H1 (cell line): ENCODE measurements around the gene MSANTD2.

Experiments
- CBX5 ChIP-seq: fragments of 300-800, 300-1000 bp; sonication (generic); IDR thresholded peaks from 2 replicates; pipeline ENCODE4 v1.7.1; 2016; ENCODE audit warnings: antibody characterized with exemption, low read length, low read depth
- EGR1 ChIP-seq: IDR thresholded peaks from 2 replicates; pipeline ENCODE4 v1.6.1; 2011; ENCODE audit warnings: low read depth, low read length, borderline replicate concordance
- FOSL1 ChIP-seq: IDR thresholded peaks from 2 replicates; pipeline ENCODE4 v1.6.1; 2011; ENCODE audit warnings: mild to moderate bottlenecking, low read depth, low read length, moderate library complexity; ENCODE audit not compliant: insufficient read depth
- KDM5A ChIP-seq: fragments of 200-600 bp; IDR thresholded peaks from 2 replicates; pipeline ENCODE4 v1.7.1; 2012; ENCODE audit warnings: mild to moderate bottlenecking, low read length, inconsistent platforms, mixed read lengths
- POLR2A ChIP-seq, 2 experiments: IDR thresholded peaks; 1 replicate in 1 of 2; 2 replicates in 1 of 2; pipeline ENCODE4 v1.6.1; 2011; ENCODE audit warnings: low read depth in 2 of 2, low read length in 2 of 2, mild to moderate bottlenecking in 2 of 2; ENCODE audit errors: control extremely low read depth in 1 of 2
- TAF1 ChIP-seq: IDR thresholded peaks from 2 replicates; pipeline ENCODE4 v1.6.1; 2011; ENCODE audit warnings: mild to moderate bottlenecking, low read depth, low read length
- TF ChIP-seq, protein P1 (sequence below): IDR thresholded peaks from 2 replicates; pipeline ENCODE4 v1.6.1; 2012; ENCODE audit warnings: inconsistent platforms
- TF ChIP-seq, protein P2 (sequence below), 3 experiments: IDR thresholded peaks; 1 replicate in 2 of 3; 2 replicates in 1 of 3; pipeline versions ENCODE4 v1.5.1 to v1.6.1; 2011; ENCODE audit warnings: low read length in 3 of 3, mild to moderate bottlenecking in 3 of 3, inconsistent platforms in 2 of 3, low read depth in 1 of 3, moderate library complexity in 1 of 3; ENCODE audit not compliant: insufficient read depth in 1 of 3; ENCODE audit errors: control extremely low read depth in 1 of 3
- TF ChIP-seq, protein P3 (sequence below): IDR thresholded peaks from 2 replicates; pipeline ENCODE4 v1.6.1; 2011; ENCODE audit warnings: low read depth, mild to moderate bottlenecking, low read length; ENCODE audit not compliant: insufficient read depth

- TF ChIP-seq CBX5, result no peak
- TF ChIP-seq, protein P1, sequence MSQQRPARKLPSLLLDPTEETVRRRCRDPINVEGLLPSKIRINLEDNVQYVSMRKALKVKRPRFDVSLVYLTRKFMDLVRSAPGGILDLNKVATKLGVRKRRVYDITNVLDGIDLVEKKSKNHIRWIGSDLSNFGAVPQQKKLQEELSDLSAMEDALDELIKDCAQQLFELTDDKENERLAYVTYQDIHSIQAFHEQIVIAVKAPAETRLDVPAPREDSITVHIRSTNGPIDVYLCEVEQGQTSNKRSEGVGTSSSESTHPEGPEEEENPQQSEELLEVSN, result no peak
- no peak for TF ChIP-seq TAF1
- no peak for TF ChIP-seq EGR1
- no peak for TF ChIP-seq POLR2A (IDR thresholded peaks at IDR 0.05; ENCODE audit: control extremely low read depth in 1 of 2, low read depth in 2 of 2, low read length in 2 of 2)
- no peak for TF ChIP-seq KDM5A
- TF ChIP-seq, protein P2, sequence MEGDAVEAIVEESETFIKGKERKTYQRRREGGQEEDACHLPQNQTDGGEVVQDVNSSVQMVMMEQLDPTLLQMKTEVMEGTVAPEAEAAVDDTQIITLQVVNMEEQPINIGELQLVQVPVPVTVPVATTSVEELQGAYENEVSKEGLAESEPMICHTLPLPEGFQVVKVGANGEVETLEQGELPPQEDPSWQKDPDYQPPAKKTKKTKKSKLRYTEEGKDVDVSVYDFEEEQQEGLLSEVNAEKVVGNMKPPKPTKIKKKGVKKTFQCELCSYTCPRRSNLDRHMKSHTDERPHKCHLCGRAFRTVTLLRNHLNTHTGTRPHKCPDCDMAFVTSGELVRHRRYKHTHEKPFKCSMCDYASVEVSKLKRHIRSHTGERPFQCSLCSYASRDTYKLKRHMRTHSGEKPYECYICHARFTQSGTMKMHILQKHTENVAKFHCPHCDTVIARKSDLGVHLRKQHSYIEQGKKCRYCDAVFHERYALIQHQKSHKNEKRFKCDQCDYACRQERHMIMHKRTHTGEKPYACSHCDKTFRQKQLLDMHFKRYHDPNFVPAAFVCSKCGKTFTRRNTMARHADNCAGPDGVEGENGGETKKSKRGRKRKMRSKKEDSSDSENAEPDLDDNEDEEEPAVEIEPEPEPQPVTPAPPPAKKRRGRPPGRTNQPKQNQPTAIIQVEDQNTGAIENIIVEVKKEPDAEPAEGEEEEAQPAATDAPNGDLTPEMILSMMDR (IDR thresholded peaks at IDR 0.05; ENCODE audit: control extremely low read depth in 1 of 3, insufficient read depth in 1 of 3, low read depth in 1 of 3, low read length in 3 of 3), result no peak
- TF ChIP-seq, protein P3, sequence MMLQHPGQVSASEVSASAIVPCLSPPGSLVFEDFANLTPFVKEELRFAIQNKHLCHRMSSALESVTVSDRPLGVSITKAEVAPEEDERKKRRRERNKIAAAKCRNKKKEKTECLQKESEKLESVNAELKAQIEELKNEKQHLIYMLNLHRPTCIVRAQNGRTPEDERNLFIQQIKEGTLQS, result no peak
- no peak for TF ChIP-seq FOSL1
Measured at GRCh38 chr11:124729571-124729970, 70.6 kb downstream of the MSANTD2 start.
